Pancreas (tissue), 10 donors: Measurements from ENCODE around the gene MS4A10. TPM values are rescaled to one million over a fixed set of nuclear protein-coding genes. Genes with fewer than 3 reads are reported as not detected.

Source experiments
- ATAC-seq, 4 donors: fragments of 200-7000 bp; cut with Tn5 transposase; one replicate each; pipeline versions ENCODE4 v1.8.0 to v1.9.1; 2020; ENCODE audit warnings: mild to moderate bottlenecking in 4 of 4, moderate library complexity in 4 of 4
- DNase-seq, 6 donors: peaks; one replicate each; pipeline ENCODE4 v3.0.0-alpha.2; 2020
- FAIRE-seq: peaks from 2 replicates; lab custom pipeline; 2012; peaks lifted over from hg19 to GRCh38; lab: Jason Lieb, UNC
- H3K27ac ChIP-seq, 4 donors: fragments of 200-600 bp; sonication (generic); 1 replicate in 3 of 4; 2 replicates in 1 of 4; pipeline versions ENCODE4 v1.5.0 to v1.8.0; 2020
- H3K27me3 ChIP-seq, 4 donors: fragments of 200-600 bp; one replicate each; pipeline ENCODE4 v1.8.0; 2021
- H3K36me3 ChIP-seq, 3 donors: fragments of 200-600 bp; sonication (generic) in 1 of 3; one replicate each; pipeline versions ENCODE4 v1.5.0 to v1.8.0; 2020 to 2021
- H3K4me1 ChIP-seq, 3 donors: fragments of 200-600 bp; one replicate each; pipeline ENCODE4 v1.8.0; 2021
- H3K4me3 ChIP-seq, 4 donors: fragments of 200-600 bp; sonication (generic) in 2 of 4; one replicate each; pipeline versions ENCODE4 v1.5.0 to v1.8.0; 2020 to 2021
- H3K9me3 ChIP-seq, 4 donors: fragments of 200-600 bp; one replicate each; pipeline ENCODE4 v1.8.0; 2021
- CTCF ChIP-seq, 4 donors: fragments of 200-600 bp; sonication (generic) in 3 of 4; IDR thresholded peaks; one replicate each; pipeline versions ENCODE4 v1.5.0 to v1.8.0; 2021; ENCODE audit warnings: antibody characterized with exemption in 4 of 4
- WGBS, 2 donors: extraction: QIAGEN DNeasy Blood & Tissue Kit; methylation state at CpG; one replicate each; pipeline ENCODE4 v1.1.7; 2013; 5-methylcytosine and 5-hydroxymethylcytosine counted together
- intact Hi-C, 3 donors: fragments of 100-400 bp; cut with DNase I; formaldehyde crosslinking; loops; one replicate each; pipeline versions ENCODE4 v1.11.1 to v1.14.2; 2022
- polyA plus RNA-seq, 2 donors: library from polyadenylated mRNA; stranded (reverse); fragments of 200-250 nt; gene quantifications; one replicate each; pipeline ENCODE4 v1.2.3, GENCODE V29; 2013
- total RNA-seq, 6 donors: library from RNA; stranded (reverse); fragmentation: NEBNext Ultra II Directional in 4 of 6; extraction: Animal tissue kit (Norgen Biotek cat#: 25700) in 4 of 6; gene quantifications; one replicate each; pipeline versions ENCODE4 v1.2.1 to v1.2.4, GENCODE V29; 2021 to 2023
- donor health status: healthy with polysubstance abuse.
- donor health status: DM: no; HTN: no; CAD: no; lungs with moderate emphysema.
- donor health status: DM: no; HTN: no; CAD: no.
- donor health status: control.
- donor health status: control.
- donor health status: Bipolar disorder and iron deficiency.
- donor health status: DM: yes; HTN: yes; CAD: no.
- donor health status: DM: no; HTN: no; CAD: no.
- donor health status: DM: no; HTN: no; CAD: no.
- donor health status: DM: yes; HTN: yes; CAD: no.

The MS4A10 gene
- total RNA-seq (not detected), polyA plus RNA-seq (not detected)

DNA sequence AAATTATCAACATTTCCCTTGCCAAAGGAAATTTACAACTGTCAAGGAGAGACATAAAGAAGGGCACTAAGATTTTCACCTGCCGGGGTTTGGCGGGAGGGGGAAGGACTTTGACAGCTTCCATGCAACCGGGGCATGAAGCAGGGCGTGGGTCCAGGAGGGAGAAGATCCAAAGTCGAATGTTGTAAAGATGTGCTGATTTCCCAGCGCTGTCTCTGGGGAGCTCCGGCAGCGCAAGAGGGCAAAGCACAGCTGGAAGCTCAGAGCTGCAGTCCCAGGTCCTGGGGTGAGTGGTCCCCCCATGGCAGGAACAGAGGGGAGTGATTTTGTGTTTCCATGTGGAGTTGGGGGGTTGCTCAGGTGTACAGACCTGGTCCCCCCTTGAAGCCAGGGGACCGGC lies at the start of gene MS4A10:
MS4A10 (plus strand) TSS at position 198 of the 400 bp plus-strand sequence. CDS start 5,003 bp downstream, outside the sequence.
- Histone ChIP-seq H3K4me3 (no peak within 1 kb of the TSS), H3K36me3 (no peaks in the 10 kb centered on the region), H3K9me3 (no peaks in the 10 kb centered on the region), H3K4me1 (no peaks in the 10 kb centered on the region), H3K27me3 (no peaks in the 10 kb centered on the region), H3K27ac (no peak within 1 kb of the TSS)
- no peak for ATAC-seq
- no peak for FAIRE-seq
- WGBS, 2 donors, result 58 to 63% methylated on average over 9 of the region's 9 CpGs
- DNase-seq, result no peak
- intact Hi-C loops, result no loop called here
- TF ChIP-seq CTCF (IDR thresholded peaks at IDR 0.05), result no peak

DNA sequence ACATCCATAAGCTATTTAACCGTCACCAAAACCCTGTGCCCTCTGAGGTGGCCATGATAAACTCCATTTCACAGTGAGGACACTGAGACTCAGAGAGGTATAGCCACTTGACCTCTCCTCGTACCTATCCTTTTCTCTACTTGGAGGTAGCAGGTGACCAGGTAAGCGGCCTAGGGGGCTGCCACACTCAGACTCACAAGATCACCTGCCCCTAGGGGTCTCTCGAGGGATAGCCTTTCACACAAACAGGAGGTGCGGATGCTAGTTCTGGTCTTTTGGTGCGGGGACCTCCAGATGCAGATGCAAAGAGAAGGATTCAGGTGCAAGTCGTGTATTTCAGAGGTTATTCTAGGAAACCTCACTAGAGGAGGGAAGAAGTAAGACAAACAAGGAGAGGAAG lies 46.0 kb upstream of the MS4A10 start:
- no peak for TF ChIP-seq CTCF (IDR thresholded peaks at IDR 0.05)
- H3K4me3 ChIP-seq, result no peak overlapping the region
- H3K27me3 ChIP-seq, result no peaks in the 10 kb centered on the region
- ATAC-seq, result no peak
- no peak for DNase-seq
- no peaks in the 10 kb centered on the region for H3K36me3 ChIP-seq
- FAIRE-seq, result no peak
- no peaks in the 10 kb centered on the region for H3K4me1 ChIP-seq
- intact Hi-C loops, result no loop called here
- H3K9me3 ChIP-seq, result no peaks in the 10 kb centered on the region
- 71 to 74% methylated on average over 7 of the region's 7 CpGs for WGBS, 2 donors
- no peak overlapping the region for H3K27ac ChIP-seq

DNA sequence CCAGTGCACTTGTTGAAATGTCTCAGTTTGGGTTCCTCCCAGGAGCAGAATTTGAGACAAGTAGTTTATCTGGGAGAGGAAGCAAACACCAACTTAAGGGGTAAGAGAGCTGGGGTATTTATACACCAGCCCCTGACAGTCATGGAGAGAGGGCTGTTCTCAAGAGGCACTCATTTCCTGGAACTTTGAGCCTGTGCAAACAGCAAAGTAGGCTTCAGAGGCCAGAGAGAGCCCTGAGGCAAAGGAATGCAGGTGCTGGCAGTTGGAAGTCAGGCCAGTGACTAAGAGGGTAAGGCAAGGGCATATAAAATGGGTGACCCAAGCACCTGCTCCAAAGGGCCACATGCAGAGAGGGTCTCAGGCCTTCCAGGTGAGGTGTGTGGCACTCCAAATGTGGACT lies 44.6 kb upstream of the MS4A10 start:
- Histone ChIP-seq H3K27me3 (no peaks in the 10 kb centered on the region), H3K4me3 (no peak overlapping the region), H3K27ac (no peak overlapping the region), H3K4me1 (no peaks in the 10 kb centered on the region), H3K9me3 (no peaks in the 10 kb centered on the region), H3K36me3 (no peaks in the 10 kb centered on the region)
- no peak for TF ChIP-seq CTCF (IDR thresholded peaks at IDR 0.05)
- intact Hi-C loops, result no loop called here
- ATAC-seq (no peak), DNase-seq (no peak), FAIRE-seq (no peak)

DNA sequence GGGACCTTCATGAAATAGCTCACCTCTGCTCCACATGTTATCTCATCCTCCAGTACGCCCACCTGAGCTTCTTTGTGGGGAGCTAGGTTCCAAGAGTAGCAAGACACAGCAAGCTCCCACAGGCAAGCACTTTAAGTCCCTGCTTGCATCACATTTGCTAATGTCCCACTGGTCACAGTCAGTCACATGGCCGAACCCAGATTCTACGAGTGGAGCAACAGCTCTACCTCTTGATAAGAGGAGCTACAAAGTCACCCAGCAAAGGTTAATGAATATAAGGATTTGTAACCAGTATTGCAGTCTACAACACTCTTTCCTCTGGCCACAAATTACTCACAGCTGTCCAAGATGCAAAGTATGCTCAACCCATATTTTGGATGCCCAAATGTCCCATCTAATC lies 43.7 kb upstream of the MS4A10 start:
- 85 to 93% methylated on average over 3 of the region's 3 CpGs for WGBS, 2 donors
- no peak overlapping the region for H3K27ac ChIP-seq
- H3K36me3 ChIP-seq, result no peaks in the 10 kb centered on the region
- intact Hi-C loops, result no loop called here
- H3K9me3 ChIP-seq, result no peaks in the 10 kb centered on the region
- DNase-seq (no peak), ATAC-seq (no peak), FAIRE-seq (no peak)
- no peak for TF ChIP-seq CTCF (IDR thresholded peaks at IDR 0.05)
- no peak overlapping the region for H3K4me3 ChIP-seq
- H3K27me3 ChIP-seq, result no peaks in the 10 kb centered on the region
- no peaks in the 10 kb centered on the region for H3K4me1 ChIP-seq

GRCh38 chr11:60743058-60743457 lies 42.1 kb upstream of the MS4A10 start:
- no peaks in the 10 kb centered on the region for H3K4me1 ChIP-seq
- no peak overlapping the region for H3K4me3 ChIP-seq
- no peak overlapping the region for H3K27ac ChIP-seq
- no peaks in the 10 kb centered on the region for H3K36me3 ChIP-seq
- WGBS, 2 donors, result 95% methylated on average over 1 of the region's 1 CpG
- no peaks in the 10 kb centered on the region for H3K9me3 ChIP-seq
- intact Hi-C loops, result no loop called here
- no peak for FAIRE-seq
- no peak for DNase-seq
- H3K27me3 ChIP-seq, result no peaks in the 10 kb centered on the region
- no peak for TF ChIP-seq CTCF (IDR thresholded peaks at IDR 0.05)
- peak in 1 of 4 donors; percentile 51 for ATAC-seq
